ENCODE results near the gene RABL2B.

RABL2B gene

GRCh38 chr22:50756949-50757491 lies 26.4 kb downstream of the RABL2B start (continued):
- TF ChIP-seq ZNF561 (tag by site-specific recombination; IDR thresholded peaks at IDR 0.05; ENCODE audit: borderline replicate concordance) (peak; percentile 56; the same call in 1 of the 2 replicates), ZBTB26 (tag by site-specific recombination; optimal IDR thresholded peaks at IDR 0.05) (peak; percentile 73), ZNF2 (tag by site-specific recombination; IDR thresholded peaks at IDR 0.05) (peak; percentile 69; the same call in 1 of the 2 replicates), IKZF3 (tag by site-specific recombination; IDR thresholded peaks at IDR 0.05) (peak; percentile 87), ZNF24 (tag by site-specific recombination; IDR thresholded peaks at IDR 0.05) (0 out of 2 replicates have a peak, but pooled peaks have one; percentile 58), KLF10 (tag by site-specific recombination; IDR thresholded peaks at IDR 0.05) (peak; percentile 11; the same call in 1 of the 2 replicates), KLF16 (tag by site-specific recombination; IDR thresholded peaks at IDR 0.05) (peak; percentile 30; the same call in 1 of the 2 replicates), EGR2 (tag by site-specific recombination; IDR thresholded peaks at IDR 0.05; ENCODE audit: low read depth) (peak; percentile 80), BCL11B (tag by site-specific recombination; IDR thresholded peaks at IDR 0.05; ENCODE audit: low read depth) (peak; percentile 80; the same call in 1 of the 2 replicates), CTCF (tag by site-specific recombination; IDR thresholded peaks at IDR 0.05) (peak; percentile 94), KLF8 (tag by site-specific recombination; IDR thresholded peaks at IDR 0.05) (peak; percentile 60; the same call in 1 of the 2 replicates), ZNF629 (tag by site-specific recombination; IDR thresholded peaks at IDR 0.05) (peak; percentile 69), ZBTB17 (tag by site-specific recombination; IDR thresholded peaks at IDR 0.05) (peak; percentile 88), ZEB2 (tag by site-specific recombination; IDR thresholded peaks at IDR 0.05) (peak; percentile 91), ZFHX2 (tag by site-specific recombination; conservative IDR thresholded peaks at IDR 0.05) (peak; percentile 73), ZBTB8A (tag by site-specific recombination; IDR thresholded peaks at IDR 0.05) (peak; percentile 89), ZBTB48 (tag by site-specific recombination; IDR thresholded peaks at IDR 0.05) (peak; percentile 99), ZBTB21 (tag by site-specific recombination; IDR thresholded peaks at IDR 0.05) (0 out of 2 replicates have a peak, but pooled peaks have one; percentile 30), ZFP37 (tag by site-specific recombination; IDR thresholded peaks at IDR 0.05) (peak; percentile 60; the same call in 1 of the 2 replicates), ZNF558 (tag by site-specific recombination; IDR thresholded peaks at IDR 0.05) (0 out of 2 replicates have a peak, but pooled peaks have one; percentile 25), INSM2 (tag by site-specific recombination; IDR thresholded peaks at IDR 0.05) (0 out of 2 replicates have a peak, but pooled peaks have one; percentile 39), ZXDB (tag by site-specific recombination; IDR thresholded peaks at IDR 0.05) (peak; percentile 57), SP7 (tag by site-specific recombination; IDR thresholded peaks at IDR 0.05) (peak; percentile 73), KLF7 (tag by site-specific recombination; IDR thresholded peaks at IDR 0.05; ENCODE audit: borderline replicate concordance) (peak; percentile 82), ZNF341 (tag by site-specific recombination; IDR thresholded peaks at IDR 0.05; ENCODE audit: low read depth) (peak; percentile 88), ZNF394 (tag by site-specific recombination; IDR thresholded peaks at IDR 0.05; ENCODE audit: borderline replicate concordance) (peak; percentile 54; the same call in 1 of the 2 replicates), BCL11A (tag by site-specific recombination; IDR thresholded peaks at IDR 0.05; ENCODE audit: low read depth) (0 out of 2 replicates have a peak, but pooled peaks have one; percentile 29), ZNF692 (tag by site-specific recombination; IDR thresholded peaks at IDR 0.05) (peak; percentile 57; the same call in 1 of the 2 replicates), ZNF335 (tag by site-specific recombination; conservative IDR thresholded peaks at IDR 0.05) (peak; percentile 90), SP3 (tag by site-specific recombination; IDR thresholded peaks at IDR 0.05) (0 out of 2 replicates have a peak, but pooled peaks have one; percentile 23), YY1 (tag by site-specific recombination; IDR thresholded peaks at IDR 0.05) (peak; percentile 53; the same call in 1 of the 2 replicates)
